Activated T-cell treated with anti-CD3 and anti-CD28 coated beads, Interleukin-2, amount 50 U/mL, for 48 hours (primary cell): ENCODE results near the gene PRM3.

Experiments
- DNase-seq, 2 experiments: peaks; one replicate each; pipeline ENCODE4 v3.0.0-alpha.2; 2020

PRM3 gene

GRCh38 chr16:11272921-11273720, at the start of gene PRM3:
PRM3 (minus strand) TSS chr16:11273629; CDS start chr16:11273595, 34 bp downstream.
- no peak for DNase-seq

- no peak for DNase-seq
These were observed 49.4 kb upstream of the PRM3 start for GRCh38 chr16:11322823-11323222.

GRCh38 chr16:11321662-11322061, 48.2 kb upstream of the PRM3 start:
- DNase-seq: no peak

- DNase-seq: no peak
These were observed 46.7 kb upstream of the PRM3 start for GRCh38 chr16:11320170-11320569.

GRCh38 chr16:11319529-11320146, 46.2 kb upstream of the PRM3 start:
- no peak for DNase-seq

GRCh38 chr16:11318817-11319216, 45.4 kb upstream of the PRM3 start:
- DNase-seq: no peak

GRCh38 chr16:11316331-11317015, 43.0 kb upstream of the PRM3 start:
- no peak for DNase-seq

GRCh38 chr16:11315510-11315909, 42.1 kb upstream of the PRM3 start:
- DNase-seq: no peak

GRCh38 chr16:11314309-11314894, 41.0 kb upstream of the PRM3 start:
- no peak for DNase-seq

GRCh38 chr16:11313493-11314308, 40.3 kb upstream of the PRM3 start:
- no peak for DNase-seq

- peak in 1 of 2 experiments; percentile 37 for DNase-seq
These were observed 39.5 kb upstream of the PRM3 start for GRCh38 chr16:11312718-11313492.

GRCh38 chr16:11310997-11311561, 37.6 kb upstream of the PRM3 start:
- DNase-seq: peak; percentile 44 to 51

GRCh38 chr16:11310634-11310977, 37.2 kb upstream of the PRM3 start:
- no peak for DNase-seq

GRCh38 chr16:11309895-11310633, 36.6 kb upstream of the PRM3 start:
- DNase-seq: no peak

GRCh38 chr16:11308493-11309283, 35.3 kb upstream of the PRM3 start:
- DNase-seq: no peak

- DNase-seq: no peak
These were observed 34.4 kb upstream of the PRM3 start for GRCh38 chr16:11307639-11308492.

- DNase-seq: no peak
These were observed 33.7 kb upstream of the PRM3 start for GRCh38 chr16:11306997-11307638.

- DNase-seq: no peak
These were observed 33.0 kb upstream of the PRM3 start for GRCh38 chr16:11306381-11306780.
